ENCODE measurements around the gene GAL. TPM values are rescaled to one million over a fixed set of nuclear protein-coding genes. Genes with fewer than 3 reads are reported as not detected.
A peak's percentile ranks its signal among the peaks of the same experiment; 100 is the strongest.

GAL gene
- total RNA-seq, 1 donor from 2014 or later: 3.4 TPM

- no peak for TF ChIP-seq CTCF (conservative IDR thresholded peaks at IDR 0.05)
- H3K27me3 Mint-ChIP-seq: peaks cover 11% of the 10 kb centered on the region
Measured at GRCh38 chr11:68673306-68673945, 10.9 kb upstream of the GAL start.

GRCh38 chr11:68673991-68674390, 10.4 kb upstream of the GAL start:
- Mint-ChIP-seq H3K27ac (no peak overlapping the region), H3K4me1 (ENCODE audit: unreplicated experiment) (peaks cover 12% of the 10 kb centered on the region), H3K27me3 (peaks cover 14% of the 10 kb centered on the region), H3K36me3 (no peaks in the 10 kb centered on the region), H3K4me3 (no peak overlapping the region), H3K9me3 (no peaks in the 10 kb centered on the region)
- no peak for TF ChIP-seq CTCF (conservative IDR thresholded peaks at IDR 0.05)
- no peak for DNase-seq (ENCODE audit: extremely low spot score, unreplicated experiment)

More at GRCh38 chr11:68673306-68673945, 10.9 kb upstream of the GAL start:
- no peak overlapping the region for H3K4me3 Mint-ChIP-seq
- H3K36me3 Mint-ChIP-seq: no peaks in the 10 kb centered on the region
- no peaks in the 10 kb centered on the region for H3K9me3 Mint-ChIP-seq
- H3K4me1 Mint-ChIP-seq (ENCODE audit: unreplicated experiment): peaks cover 12% of the 10 kb centered on the region
- no peak for DNase-seq (ENCODE audit: extremely low spot score, unreplicated experiment)
- H3K27ac Mint-ChIP-seq: peak overlapping the region; percentile 59

- peaks cover 12% of the 10 kb centered on the region for H3K4me1 Mint-ChIP-seq (ENCODE audit: unreplicated experiment)
- no peak for TF ChIP-seq CTCF (conservative IDR thresholded peaks at IDR 0.05)
- no peak overlapping the region for H3K4me3 Mint-ChIP-seq
- H3K9me3 Mint-ChIP-seq: no peaks in the 10 kb centered on the region
- no peaks in the 10 kb centered on the region for H3K36me3 Mint-ChIP-seq
- H3K27ac Mint-ChIP-seq: no peak overlapping the region
- no peak for DNase-seq (ENCODE audit: extremely low spot score, unreplicated experiment)
- H3K27me3 Mint-ChIP-seq: peaks cover 14% of the 10 kb centered on the region
Measured at GRCh38 chr11:68674461-68674860, 9.9 kb upstream of the GAL start.

- H3K4me1 Mint-ChIP-seq (ENCODE audit: unreplicated experiment): peaks cover 12% of the 10 kb centered on the region
- no peak overlapping the region for H3K27ac Mint-ChIP-seq
- H3K4me3 Mint-ChIP-seq: no peak overlapping the region
- no peaks in the 10 kb centered on the region for H3K36me3 Mint-ChIP-seq
- H3K27me3 Mint-ChIP-seq: peaks cover 18% of the 10 kb centered on the region
- no peak for TF ChIP-seq CTCF (conservative IDR thresholded peaks at IDR 0.05)
- DNase-seq (ENCODE audit: extremely low spot score, unreplicated experiment): no peak
- H3K9me3 Mint-ChIP-seq: no peaks in the 10 kb centered on the region
Measured at GRCh38 chr11:68677432-68677831, 6.9 kb upstream of the GAL start.

GRCh38 chr11:68678031-68678441, 6.3 kb upstream of the GAL start:
- Mint-ChIP-seq H3K4me3 (no peak overlapping the region), H3K9me3 (no peaks in the 10 kb centered on the region), H3K27ac (no peak overlapping the region), H3K4me1 (ENCODE audit: unreplicated experiment) (peaks cover 10% of the 10 kb centered on the region), H3K36me3 (no peaks in the 10 kb centered on the region), H3K27me3 (peaks cover 24% of the 10 kb centered on the region)
- DNase-seq (ENCODE audit: extremely low spot score, unreplicated experiment): no peak
- TF ChIP-seq CTCF (conservative IDR thresholded peaks at IDR 0.05): no peak

Measured in type B pancreatic cell (in vitro differentiated cells).